OCI-LY7 (cell line): ENCODE data around the gene SENP2.

Experiments used
- CTCF ChIP-seq: fragments of 200-600 bp; sonication (generic); conservative IDR thresholded peaks from 2 replicates; pipeline ENCODE4 v1.5.1; 2014; ENCODE audit warnings: mild to moderate bottlenecking, antibody characterized with exemption, low read length, moderate library complexity, mixed read lengths
- EZH2phosphoT487 ChIP-seq: fragments of 200-600 bp; sonication (generic); IDR thresholded peaks from 2 replicates; pipeline ENCODE4 v1.6.1; 2018; ENCODE audit warnings: low read depth, borderline replicate concordance, mild to moderate bottlenecking, mixed run types, antibody characterized with exemption, low read length, moderate library complexity, mixed read lengths

DNA sequence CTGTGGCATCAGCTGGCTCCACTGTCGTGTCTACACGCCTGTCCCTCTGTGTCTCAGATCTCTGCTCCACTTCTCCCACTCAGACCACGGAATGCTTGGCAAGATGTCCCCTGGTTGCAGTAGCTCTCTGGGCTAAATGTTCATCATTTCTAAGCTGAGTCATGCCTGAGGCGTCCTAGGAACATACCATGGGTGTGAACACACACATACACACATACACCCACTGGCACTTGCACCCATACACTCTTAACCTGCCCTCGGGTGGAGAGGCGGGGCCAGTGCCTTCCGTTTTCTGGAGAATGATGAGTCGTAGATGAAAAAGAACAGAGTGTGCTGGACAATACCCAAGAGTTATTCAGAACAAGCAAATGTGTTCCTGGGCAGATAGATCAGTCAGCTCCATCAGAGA lies 72.4 kb downstream of the SENP2 start:
- no peak for TF ChIP-seq CTCF
- no peak for TF ChIP-seq EZH2phosphoT487
